OCI-LY3 (cell line): ENCODE data around the gene CPLX1.

Experiments
- H2AFZ ChIP-seq: fragments of 200-600, 300-600 bp; shearing (Covaris generic); 2 replicates; pipeline ENCODE4 v1.6.0; 2014; ENCODE audit warnings: antibody characterized with exemption, low read depth, low read length
- H3K27ac ChIP-seq: fragments of 200-600, 300-600 bp; sonication (generic); 2 replicates; pipeline ENCODE4 v1.5.1; 2014; ENCODE audit warnings: mild to moderate bottlenecking, low read length, moderate library complexity, mixed read lengths
- H3K27me3 ChIP-seq: fragments of 200-600, 300-600 bp; sonication (generic); 2 replicates; pipeline ENCODE4 v1.6.1; 2014; ENCODE audit warnings: low read depth, low read length, mixed read lengths
- H3K36me3 ChIP-seq: fragments of 200-600, 300-600 bp; sonication (generic); replicated peaks from 2 replicates; pipeline ENCODE3; 2014; ENCODE audit warnings: low read depth, low read length, mixed read lengths
- H3K4me1 ChIP-seq: fragments of 300-600, 200-600 bp; sonication (generic); 2 replicates; pipeline ENCODE4 v1.6.1; 2014; ENCODE audit warnings: low read length, mixed read lengths
- H3K4me2 ChIP-seq: fragments of 200-600, 300-600 bp; sonication (generic); 2 replicates; pipeline ENCODE4 v1.6.1; 2014; ENCODE audit warnings: low read length, mixed read lengths
- H3K4me3 ChIP-seq: fragments of 300-600, 200-600 bp; sonication (generic); 2 replicates; pipeline ENCODE4 v1.5.1; 2014; ENCODE audit warnings: antibody characterized with exemption, mild to moderate bottlenecking, low read length, moderate library complexity
- H3K79me2 ChIP-seq: fragments of 300-600, 200-600 bp; shearing (Covaris generic); 2 replicates; pipeline ENCODE4 v1.6.1; 2014; ENCODE audit warnings: mild to moderate bottlenecking, low read length, mixed read lengths
- H3K9ac ChIP-seq: fragments of 300-600, 200-600 bp; shearing (Covaris generic); 2 replicates; pipeline ENCODE4 v1.6.0; 2014; ENCODE audit warnings: mild to moderate bottlenecking, low read length, moderate library complexity
- H3K9me3 ChIP-seq: fragments of 200-600, 300-600 bp; shearing (Covaris generic); 2 replicates; pipeline ENCODE4 v1.6.1; 2014; ENCODE audit warnings: low read length, mixed read lengths; ENCODE audit not compliant: insufficient read depth
- H4K20me1 ChIP-seq: fragments of 200-600, 300-600 bp; sonication (generic); 2 replicates; pipeline ENCODE4 v1.6.1; 2016; ENCODE audit warnings: low read length, mixed read lengths; ENCODE audit not compliant: insufficient read depth
- EZH2phosphoT487 ChIP-seq: fragments of 200-600 bp; shearing (Covaris generic); IDR thresholded peaks from 2 replicates; pipeline ENCODE4 v1.6.1; 2018; ENCODE audit warnings: antibody characterized with exemption, mixed run types, low read depth
- TF ChIP-seq, protein P1 (sequence below): fragments of 200-600, 300-600 bp; sonication (generic); IDR thresholded peaks from 2 replicates; pipeline ENCODE4 v1.5.1; 2014; ENCODE audit warnings: antibody characterized with exemption, low read length, low read depth

The CPLX1 gene

DNA sequence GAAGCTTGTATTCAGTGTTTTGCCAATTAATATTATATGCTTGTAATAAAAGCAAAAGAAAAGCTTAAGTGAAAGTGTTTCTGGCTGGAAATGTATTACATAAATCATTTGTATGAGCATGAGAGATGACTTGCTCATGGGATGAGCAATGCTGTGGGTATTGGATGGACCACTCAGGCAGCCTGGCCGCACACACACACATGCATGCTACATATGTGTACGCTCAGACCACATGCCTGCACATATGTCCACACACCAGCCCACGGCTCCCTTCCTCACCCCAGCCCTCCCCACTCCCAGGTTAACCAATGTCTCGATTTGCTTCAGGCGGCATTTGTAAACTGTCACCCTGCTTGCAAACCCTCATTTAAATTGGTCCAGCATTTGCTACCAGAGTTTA lies 55.9 kb downstream of the CPLX1 start:
- H3K27me3 ChIP-seq, result no peaks in the 10 kb centered on the region
- H3K36me3 ChIP-seq, result peaks cover 43% of the 10 kb centered on the region
- TF ChIP-seq EZH2phosphoT487, result no peak
- TF ChIP-seq, protein P1, sequence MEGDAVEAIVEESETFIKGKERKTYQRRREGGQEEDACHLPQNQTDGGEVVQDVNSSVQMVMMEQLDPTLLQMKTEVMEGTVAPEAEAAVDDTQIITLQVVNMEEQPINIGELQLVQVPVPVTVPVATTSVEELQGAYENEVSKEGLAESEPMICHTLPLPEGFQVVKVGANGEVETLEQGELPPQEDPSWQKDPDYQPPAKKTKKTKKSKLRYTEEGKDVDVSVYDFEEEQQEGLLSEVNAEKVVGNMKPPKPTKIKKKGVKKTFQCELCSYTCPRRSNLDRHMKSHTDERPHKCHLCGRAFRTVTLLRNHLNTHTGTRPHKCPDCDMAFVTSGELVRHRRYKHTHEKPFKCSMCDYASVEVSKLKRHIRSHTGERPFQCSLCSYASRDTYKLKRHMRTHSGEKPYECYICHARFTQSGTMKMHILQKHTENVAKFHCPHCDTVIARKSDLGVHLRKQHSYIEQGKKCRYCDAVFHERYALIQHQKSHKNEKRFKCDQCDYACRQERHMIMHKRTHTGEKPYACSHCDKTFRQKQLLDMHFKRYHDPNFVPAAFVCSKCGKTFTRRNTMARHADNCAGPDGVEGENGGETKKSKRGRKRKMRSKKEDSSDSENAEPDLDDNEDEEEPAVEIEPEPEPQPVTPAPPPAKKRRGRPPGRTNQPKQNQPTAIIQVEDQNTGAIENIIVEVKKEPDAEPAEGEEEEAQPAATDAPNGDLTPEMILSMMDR, result no peak
- no peaks in the 10 kb centered on the region for H3K9me3 ChIP-seq
- H3K9ac ChIP-seq, result no peak overlapping the region
- H4K20me1 ChIP-seq, result peaks cover 74% of the 10 kb centered on the region
- no peak overlapping the region for H3K27ac ChIP-seq
- no peaks in the 10 kb centered on the region for H3K4me1 ChIP-seq
- no peak overlapping the region for H3K4me2 ChIP-seq
- no peak overlapping the region for H2AFZ ChIP-seq
- H3K79me2 ChIP-seq, result peaks cover 71% of the 10 kb centered on the region
- no peak overlapping the region for H3K4me3 ChIP-seq

- Histone ChIP-seq H3K36me3 (peaks cover 46% of the 10 kb centered on the region), H3K27me3 (no peaks in the 10 kb centered on the region), H3K9ac (no peak overlapping the region), H3K4me2 (no peak overlapping the region), H3K4me3 (no peak overlapping the region), H3K9me3 (no peaks in the 10 kb centered on the region), H2AFZ (no peak overlapping the region), H3K4me1 (no peaks in the 10 kb centered on the region), H3K27ac (no peak overlapping the region), H4K20me1 (peaks cover 69% of the 10 kb centered on the region), H3K79me2 (peaks cover 65% of the 10 kb centered on the region)
- no peak for TF ChIP-seq EZH2phosphoT487
- TF ChIP-seq, protein P1, result no peak
Measured at GRCh38 chr4:769511-769910, 56.4 kb downstream of the CPLX1 start.

DNA sequence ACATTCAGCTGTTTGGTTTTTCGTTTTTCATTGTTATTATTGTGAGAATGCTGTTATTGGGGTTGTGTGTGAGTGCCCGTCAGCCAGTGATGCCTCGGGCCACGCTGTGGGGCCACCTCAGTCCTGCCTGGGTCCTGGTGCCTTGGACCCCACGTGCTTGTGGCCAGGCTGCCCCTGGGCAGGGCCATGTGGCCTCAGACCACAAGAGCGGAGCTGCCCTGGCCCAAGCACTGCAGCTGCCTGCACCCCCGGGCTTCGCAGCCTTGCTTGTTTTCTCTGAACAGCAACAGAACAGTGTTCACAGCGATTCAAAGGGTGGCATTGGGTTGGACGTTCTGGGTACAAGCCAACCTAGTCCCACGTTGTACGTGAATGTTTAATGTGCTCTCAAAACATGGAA lies 56.9 kb downstream of the CPLX1 start:
- Histone ChIP-seq H3K9ac (no peak overlapping the region), H3K4me2 (no peak overlapping the region), H3K9me3 (no peaks in the 10 kb centered on the region), H3K4me3 (no peak overlapping the region), H3K79me2 (peaks cover 60% of the 10 kb centered on the region), H3K4me1 (no peaks in the 10 kb centered on the region), H3K27me3 (no peaks in the 10 kb centered on the region), H4K20me1 (peaks cover 65% of the 10 kb centered on the region), H3K27ac (no peak overlapping the region), H3K36me3 (peaks cover 46% of the 10 kb centered on the region), H2AFZ (no peak overlapping the region)
- TF ChIP-seq EZH2phosphoT487, result no peak
- TF ChIP-seq, protein P1, result no peak

GRCh38 chr4:768076-768475 lies 57.9 kb downstream of the CPLX1 start:
- Histone ChIP-seq H3K27ac (no peak overlapping the region), H3K4me3 (no peak overlapping the region), H3K27me3 (no peaks in the 10 kb centered on the region), H3K4me2 (no peak overlapping the region), H3K79me2 (peaks cover 51% of the 10 kb centered on the region), H2AFZ (no peak overlapping the region), H4K20me1 (peaks cover 60% of the 10 kb centered on the region), H3K36me3 (peaks cover 49% of the 10 kb centered on the region), H3K4me1 (no peaks in the 10 kb centered on the region), H3K9me3 (no peaks in the 10 kb centered on the region), H3K9ac (no peak overlapping the region)
- TF ChIP-seq, protein P1, result no peak
- TF ChIP-seq EZH2phosphoT487, result no peak
